ENCODE data around the gene DNAJB11. TPM values are rescaled to one million over a fixed set of nuclear protein-coding genes. Genes with fewer than 3 reads are reported as not detected.

The DNAJB11 gene
- total RNA-seq, 1 experiment from 2014 or later, result 181 TPM

DNA sequence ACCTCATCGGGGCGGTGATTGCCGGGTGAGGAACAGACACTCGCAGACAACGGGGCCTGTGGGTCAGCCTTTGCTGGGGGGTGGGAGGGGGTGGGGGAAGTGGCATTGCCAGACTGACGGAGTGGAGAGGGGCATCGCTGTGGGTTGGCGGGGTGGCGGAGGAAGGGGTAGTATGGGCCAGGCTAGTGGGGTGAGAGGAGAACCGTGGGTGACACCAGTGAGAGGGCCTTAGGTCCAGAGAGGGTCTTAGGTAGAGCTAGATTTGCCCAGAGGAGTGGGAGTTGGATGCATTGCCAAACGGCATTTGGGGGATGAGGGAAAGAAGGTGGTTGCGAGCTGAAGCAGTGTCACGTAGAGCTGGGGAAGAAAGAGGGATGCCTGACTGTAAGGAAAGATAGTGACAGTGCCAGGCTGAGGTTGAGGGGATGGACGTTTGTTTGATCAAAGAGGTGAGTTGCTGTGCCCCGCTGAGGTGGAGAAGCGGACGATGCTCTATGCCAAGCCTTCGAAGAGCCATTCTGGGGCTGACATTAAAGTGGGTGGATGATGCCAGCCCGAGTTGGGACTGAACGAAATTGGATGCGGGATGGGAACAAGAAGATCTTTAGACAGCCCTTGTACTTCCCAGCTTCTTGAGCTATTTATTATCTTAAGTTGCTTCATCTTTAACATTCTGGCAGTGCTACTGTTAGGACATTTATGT is 572 bp downstream of the DNAJB11 start:
- H3K27ac Mint-ChIP-seq (ENCODE audit: unreplicated experiment), result peak overlapping the region; percentile 93
- no peaks in the 10 kb centered on the region for H3K27me3 Mint-ChIP-seq (ENCODE audit: unreplicated experiment)
- BruUV-seq (replicated peaks), result no TSS peak
- H3K9me3 Mint-ChIP-seq (ENCODE audit: low read depth, unreplicated experiment), result no peaks in the 10 kb centered on the region
- H3K4me3 Mint-ChIP-seq (ENCODE audit: low read depth, unreplicated experiment), result peak overlapping the region; percentile 90
- TF ChIP-seq, protein P1, sequence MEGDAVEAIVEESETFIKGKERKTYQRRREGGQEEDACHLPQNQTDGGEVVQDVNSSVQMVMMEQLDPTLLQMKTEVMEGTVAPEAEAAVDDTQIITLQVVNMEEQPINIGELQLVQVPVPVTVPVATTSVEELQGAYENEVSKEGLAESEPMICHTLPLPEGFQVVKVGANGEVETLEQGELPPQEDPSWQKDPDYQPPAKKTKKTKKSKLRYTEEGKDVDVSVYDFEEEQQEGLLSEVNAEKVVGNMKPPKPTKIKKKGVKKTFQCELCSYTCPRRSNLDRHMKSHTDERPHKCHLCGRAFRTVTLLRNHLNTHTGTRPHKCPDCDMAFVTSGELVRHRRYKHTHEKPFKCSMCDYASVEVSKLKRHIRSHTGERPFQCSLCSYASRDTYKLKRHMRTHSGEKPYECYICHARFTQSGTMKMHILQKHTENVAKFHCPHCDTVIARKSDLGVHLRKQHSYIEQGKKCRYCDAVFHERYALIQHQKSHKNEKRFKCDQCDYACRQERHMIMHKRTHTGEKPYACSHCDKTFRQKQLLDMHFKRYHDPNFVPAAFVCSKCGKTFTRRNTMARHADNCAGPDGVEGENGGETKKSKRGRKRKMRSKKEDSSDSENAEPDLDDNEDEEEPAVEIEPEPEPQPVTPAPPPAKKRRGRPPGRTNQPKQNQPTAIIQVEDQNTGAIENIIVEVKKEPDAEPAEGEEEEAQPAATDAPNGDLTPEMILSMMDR (IDR thresholded peaks at IDR 0.05; ENCODE audit: unreplicated experiment), result no peak
- H3K4me1 Mint-ChIP-seq (ENCODE audit: low read depth, unreplicated experiment), result peaks cover 34% of the 10 kb centered on the region
- peaks cover 92% of the 10 kb centered on the region for H3K36me3 Mint-ChIP-seq (ENCODE audit: insufficient read depth, unreplicated experiment)
- no peak for DNase-seq
- CTCF ChIA-PET, result interaction anchor here (0.7 to 3.1 kb wide), 9 partner anchors 19 to 250 kb away, joined by 3 to 27 read pairs (median 6); no protein-coding TSS in a partner anchor
- intact Hi-C loops (cut with micrococcal nuclease; ENCODE audit: unreplicated experiment), result loop anchor here (1.0 kb wide), 1 partner anchor 235 kb away; the partner anchor contains the start of gene RFC4

GRCh38 chr3:186571644-186572013 is 1.1 kb downstream of the DNAJB11 start:
- H3K4me3 Mint-ChIP-seq (ENCODE audit: low read depth, unreplicated experiment), result peak overlapping the region; percentile 90
- H3K36me3 Mint-ChIP-seq (ENCODE audit: insufficient read depth, unreplicated experiment), result peaks cover 87% of the 10 kb centered on the region
- peaks cover 30% of the 10 kb centered on the region for H3K4me1 Mint-ChIP-seq (ENCODE audit: low read depth, unreplicated experiment)
- BruUV-seq (replicated peaks), result no TSS peak
- intact Hi-C loops (cut with micrococcal nuclease; ENCODE audit: unreplicated experiment), result no loop called here
- H3K27ac Mint-ChIP-seq (ENCODE audit: unreplicated experiment), result peak overlapping the region; percentile 93
- no peak for DNase-seq
- H3K9me3 Mint-ChIP-seq (ENCODE audit: low read depth, unreplicated experiment), result no peaks in the 10 kb centered on the region
- TF ChIP-seq, protein P1 (IDR thresholded peaks at IDR 0.05; ENCODE audit: unreplicated experiment), result no peak
- no peaks in the 10 kb centered on the region for H3K27me3 Mint-ChIP-seq (ENCODE audit: unreplicated experiment)
- CTCF ChIA-PET, result interaction anchor here (0.7 to 3.1 kb wide), 2 partner anchors 45 to 250 kb away, joined by 3 to 27 read pairs; no protein-coding TSS in a partner anchor

DNA sequence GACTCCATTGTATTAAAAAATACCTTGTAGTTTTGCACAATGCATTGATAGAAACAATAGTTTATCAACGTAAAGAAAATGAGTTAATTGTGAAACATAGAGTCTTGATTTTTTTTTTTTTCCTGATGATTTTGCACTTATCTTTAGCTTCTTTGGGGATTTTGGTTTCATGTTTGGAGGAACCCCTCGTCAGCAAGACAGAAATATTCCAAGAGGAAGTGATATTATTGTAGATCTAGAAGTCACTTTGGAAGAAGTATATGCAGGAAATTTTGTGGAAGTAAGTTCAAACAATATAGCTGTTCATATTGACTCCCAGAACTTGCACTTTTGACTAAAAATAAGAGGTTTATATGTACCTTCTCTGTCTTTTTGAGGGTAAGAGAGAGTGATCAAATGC is 7.0 kb downstream of the DNAJB11 start:
- intact Hi-C loops (cut with micrococcal nuclease; ENCODE audit: unreplicated experiment), result no loop called here
- no TSS peak for BruUV-seq (replicated peaks)
- Mint-ChIP-seq H3K36me3 (ENCODE audit: insufficient read depth, unreplicated experiment) (peaks cover 77% of the 10 kb centered on the region), H3K27ac (ENCODE audit: unreplicated experiment) (no peak overlapping the region), H3K4me1 (ENCODE audit: low read depth, unreplicated experiment) (peaks cover 11% of the 10 kb centered on the region), H3K4me3 (ENCODE audit: low read depth, unreplicated experiment) (no peak overlapping the region), H3K27me3 (ENCODE audit: unreplicated experiment) (no peaks in the 10 kb centered on the region), H3K9me3 (ENCODE audit: low read depth, unreplicated experiment) (no peaks in the 10 kb centered on the region)
- DNase-seq, result no peak
- CTCF ChIA-PET, result interaction anchor here (0.7 to 1.4 kb wide), 2 partner anchors 12 to 32 kb away, joined by 3 to 6 read pairs; no protein-coding TSS in a partner anchor
- TF ChIP-seq, protein P1 (IDR thresholded peaks at IDR 0.05; ENCODE audit: unreplicated experiment), result no peak

GRCh38 chr3:186580785-186581184 is 10.3 kb downstream of the DNAJB11 start:
- Mint-ChIP-seq H3K27me3 (ENCODE audit: unreplicated experiment) (no peaks in the 10 kb centered on the region), H3K4me1 (ENCODE audit: low read depth, unreplicated experiment) (no peaks in the 10 kb centered on the region), H3K27ac (ENCODE audit: unreplicated experiment) (no peak overlapping the region), H3K4me3 (ENCODE audit: low read depth, unreplicated experiment) (no peak overlapping the region), H3K9me3 (ENCODE audit: low read depth, unreplicated experiment) (no peaks in the 10 kb centered on the region), H3K36me3 (ENCODE audit: insufficient read depth, unreplicated experiment) (peaks cover 68% of the 10 kb centered on the region)
- intact Hi-C loops (cut with micrococcal nuclease; ENCODE audit: unreplicated experiment), result no loop called here
- DNase-seq, result no peak
- BruUV-seq (replicated peaks), result no TSS peak
- TF ChIP-seq, protein P1 (IDR thresholded peaks at IDR 0.05; ENCODE audit: unreplicated experiment), result no peak
- CTCF ChIA-PET, result interaction anchor here (0.6 kb wide), 1 partner anchor 34 kb away, joined by 3 read pairs; no protein-coding TSS in a partner anchor

Measured in Calu3 (cell line).